Activated CD4-positive, alpha-beta T cell treated with anti-CD3 and anti-CD28 coated beads, Interleukin-2, Interleukin-6, amounts not matched to agents 100 ng/mL and 50 ng/mL, durations not matched to agents 16 hours and 8 hours (primary cell): ENCODE data around the gene DUSP28.
A peak's percentile ranks its signal among the peaks of the same experiment; 100 is the strongest.
"Not testable (repeated sequence)": the region's sequence is repeated elsewhere in the genome, so short reads cannot be mapped to it uniquely, and the experiment has no call there.

Experiments
- DNase-seq: peaks from one replicate; pipeline ENCODE4 v3.0.0-alpha.2; 2020

DUSP28 gene

GRCh38 chr2:240560084-240560479 is at the start of gene DUSP28:
Gene DUSP28, plus strand, starts transcription at chr2:240560357. Its CDS starts 328 bp downstream, at chr2:240560685.
- DNase-seq: peak; percentile 94

GRCh38 chr2:240510513-240511210 is 49.5 kb upstream of the DUSP28 start:
- no peak for DNase-seq

- DNase-seq: no peak
Observed at GRCh38 chr2:240511351-240512108, 48.6 kb upstream of the DUSP28 start.

GRCh38 chr2:240512109-240512485 is 48.1 kb upstream of the DUSP28 start:
- no peak for DNase-seq

- DNase-seq: no peak
Observed at GRCh38 chr2:240512666-240513535, 47.3 kb upstream of the DUSP28 start.

- peak; percentile 91 for DNase-seq
Observed at GRCh38 chr2:240513549-240514287, 46.4 kb upstream of the DUSP28 start.

- no peak for DNase-seq
Observed at GRCh38 chr2:240514631-240515030, 45.5 kb upstream of the DUSP28 start.

- DNase-seq: no peak
Observed at GRCh38 chr2:240517342-240517741, 42.8 kb upstream of the DUSP28 start.

GRCh38 chr2:240518981-240519380 is 41.2 kb upstream of the DUSP28 start:
- DNase-seq: no peak

- no peak for DNase-seq
Observed at GRCh38 chr2:240519396-240520129, 40.6 kb upstream of the DUSP28 start.

- DNase-seq: no peak
Observed at GRCh38 chr2:240520130-240520973, 39.8 kb upstream of the DUSP28 start.

GRCh38 chr2:240520974-240521350 is 39.2 kb upstream of the DUSP28 start:
- no peak for DNase-seq

- not testable (repeated sequence) for DNase-seq
Observed at GRCh38 chr2:240521885-240522284, 38.3 kb upstream of the DUSP28 start.

GRCh38 chr2:240522406-240522805 is 37.8 kb upstream of the DUSP28 start:
- DNase-seq: no peak

- no peak for DNase-seq
Observed at GRCh38 chr2:240523451-240524281, 36.5 kb upstream of the DUSP28 start.

GRCh38 chr2:240524963-240525718 is 35.0 kb upstream of the DUSP28 start:
- DNase-seq: no peak

- DNase-seq: no peak
Observed at GRCh38 chr2:240525802-240526201, 34.4 kb upstream of the DUSP28 start.

- DNase-seq: no peak
Observed at GRCh38 chr2:240526521-240526920, 33.6 kb upstream of the DUSP28 start.

- DNase-seq: no peak
Observed at GRCh38 chr2:240527153-240527750, 32.9 kb upstream of the DUSP28 start.
